GM23338 (cell line): ENCODE data around the gene CNOT6. TPM values are rescaled to one million over a fixed set of nuclear protein-coding genes. Genes with fewer than 3 reads are reported as not detected.

Source experiments
- ATAC-seq: fragments of 200-7000 bp; cut with Tn5 transposase; 3 replicates; pipeline ENCODE4 v1.9.1; 2020
- DNase-seq: peaks from one replicate; pipeline ENCODE4 v3.0.0-alpha.2; 2015; ENCODE audit warnings: low spot score
- H2AFZ ChIP-seq: fragments of 200-600 bp; sonication (generic); 2 replicates; pipeline ENCODE4 v1.8.0; 2016; ENCODE audit warnings: antibody characterized with exemption, mild to moderate bottlenecking, moderate library complexity
- H3F3A ChIP-seq: fragments of 200-600 bp; sonication (generic); replicated peaks from 2 replicates; pipeline ENCODE4 v1.8.0; 2017; ENCODE audit warnings: antibody characterized with exemption, mixed run types, low read depth
- H3K27ac ChIP-seq: fragments of 200-600 bp; sonication (generic); 2 replicates; pipeline ENCODE4 v1.6.1; 2016; ENCODE audit warnings: low read depth
- H3K27me3 ChIP-seq: fragments of 200-600 bp; sonication (generic); 2 replicates; pipeline ENCODE4 v1.8.0; 2016; ENCODE audit warnings: mild to moderate bottlenecking, mixed run types, moderate library complexity; ENCODE audit not compliant: insufficient read depth
- H3K36me3 ChIP-seq: fragments of 200-600 bp; sonication (generic); 2 replicates; pipeline ENCODE4 v1.8.0; 2016; ENCODE audit warnings: mild to moderate bottlenecking; ENCODE audit not compliant: insufficient read depth
- H3K4me1 ChIP-seq: fragments of 200-600 bp; sonication (generic); 2 replicates; pipeline ENCODE4 v1.8.0; 2016; ENCODE audit warnings: mild to moderate bottlenecking, moderate library complexity; ENCODE audit not compliant: insufficient read depth
- H3K4me2 ChIP-seq: fragments of 200-600 bp; sonication (generic); 2 replicates; pipeline ENCODE4 v1.7.1; 2017; ENCODE audit warnings: mixed run types
- H3K4me3 ChIP-seq: fragments of 200-600 bp; sonication (generic); 2 replicates; pipeline ENCODE4 v1.6.1; 2016; ENCODE audit warnings: mixed run types
- H3K79me2 ChIP-seq: fragments of 200-600 bp; sonication (generic); replicated peaks from 2 replicates; pipeline ENCODE4 v1.8.0; 2017; ENCODE audit warnings: mild to moderate bottlenecking; ENCODE audit not compliant: insufficient read depth
- H3K9me2 ChIP-seq: fragments of 200-600 bp; sonication (generic); 2 replicates; pipeline ENCODE4 v1.8.0; 2017; ENCODE audit not compliant: insufficient read depth
- H4K20me1 ChIP-seq: fragments of 200-600 bp; sonication (generic); replicated peaks from 2 replicates; pipeline ENCODE4 v1.8.0; 2017; ENCODE audit warnings: mild to moderate bottlenecking; ENCODE audit not compliant: insufficient read depth
- H3K27ac Mint-ChIP-seq: 2 replicates; pipeline ENCODE4 v1.8.0; 2020; ENCODE audit warnings: inconsistent platforms, mild to moderate bottlenecking, moderate library complexity, mixed read lengths
- H3K27me3 Mint-ChIP-seq: 3 replicates; pipeline ENCODE4 v1.8.0; 2022; ENCODE audit warnings: low read depth, mild to moderate bottlenecking, moderate library complexity, mixed read lengths, inconsistent platforms; ENCODE audit not compliant: insufficient read depth, poor library complexity
- H3K36me3 Mint-ChIP-seq: 3 replicates; pipeline ENCODE4 v1.8.0; 2021; ENCODE audit warnings: low read depth, mild to moderate bottlenecking, inconsistent platforms, moderate library complexity, mixed read lengths
- H3K4me1 Mint-ChIP-seq: 3 replicates; pipeline ENCODE4 v1.8.0; 2020; ENCODE audit warnings: mild to moderate bottlenecking, inconsistent platforms, mixed read lengths
- H3K4me3 Mint-ChIP-seq: 3 replicates; pipeline ENCODE4 v1.8.0; 2021; ENCODE audit warnings: moderate library complexity, mild to moderate bottlenecking, inconsistent platforms, mixed read lengths
- H3K9me3 Mint-ChIP-seq: 3 replicates; pipeline ENCODE4 v1.8.0; 2020; ENCODE audit warnings: moderate library complexity, mild to moderate bottlenecking, inconsistent platforms, mixed read lengths
- CREB1 ChIP-seq: fragments of 250-450 bp; sonication (Bioruptor Pico); IDR thresholded peaks from 2 replicates; pipeline ENCODE4 v1.5.0; 2020; ENCODE audit warnings: low read depth, mild to moderate bottlenecking, moderate library complexity
- EZH2 ChIP-seq: fragments of 200-600 bp; sonication (generic); IDR thresholded peaks from one replicate; pipeline ENCODE4 v1.8.0; 2017; ENCODE audit warnings: antibody characterized with exemption, mild to moderate bottlenecking, low read depth; ENCODE audit not compliant: unreplicated experiment
- EZH2phosphoT487 ChIP-seq: fragments of 200-600 bp; sonication (generic); IDR thresholded peaks from one replicate; pipeline ENCODE4 v1.8.1; 2018; ENCODE audit warnings: antibody characterized with exemption; ENCODE audit not compliant: unreplicated experiment
- JUNB ChIP-seq: IDR thresholded peaks from one replicate; pipeline ENCODE4 v1.6.1; 2016; ENCODE audit warnings: antibody characterized with exemption; ENCODE audit not compliant: unreplicated experiment
- NANOG ChIP-seq: IDR thresholded peaks from 2 replicates; pipeline ENCODE4 v1.6.1; 2016; ENCODE audit warnings: antibody characterized with exemption, borderline replicate concordance
- POLR2AphosphoS5 ChIP-seq: IDR thresholded peaks from 2 replicates; pipeline ENCODE4 v1.6.1; 2016; ENCODE audit warnings: antibody characterized with exemption, low read depth
- STAT1 ChIP-seq: IDR thresholded peaks from one replicate; pipeline ENCODE4 v1.6.1; 2016; ENCODE audit warnings: antibody characterized with exemption; ENCODE audit not compliant: unreplicated experiment
- ZNF114 ChIP-seq: fragments of 250-450 bp; sonication (Bioruptor Pico); IDR thresholded peaks from 2 replicates; pipeline ENCODE4 v1.5.0; 2020; ENCODE audit warnings: mild to moderate bottlenecking, moderate library complexity
- polyA plus RNA-seq: library from polyadenylated mRNA; unstranded; fragments of >200 nt; fragmentation: Nextera tagmentation; extraction: Ambion mirVana; gene quantifications from 2 replicates; pipeline ENCODE4 v1.2.1, GENCODE V29; 2016
- total RNA-seq: library from RNA; depleted of rRNA; stranded (reverse); fragments of >200 nt; shearing (Covaris generic); gene quantifications from 2 replicates; pipeline ENCODE4 v1.2.3, GENCODE V29; 2014
- TF ChIP-seq, protein P1 (sequence below): IDR thresholded peaks from one replicate; pipeline ENCODE4 v1.6.1; 2018; ENCODE audit warnings: antibody characterized with exemption; ENCODE audit not compliant: unreplicated experiment
- TF ChIP-seq, protein P2 (sequence below), 2 experiments: fragments of 200-600 bp in 1 of 2; sonication (generic) in 1 of 2; conservative IDR thresholded peaks; 2 replicates each; pipeline versions ENCODE4 v1.5.1 to v1.6.1; 2016 to 2017; ENCODE audit warnings: antibody characterized with exemption in 2 of 2, low read depth in 2 of 2, mild to moderate bottlenecking in 2 of 2, moderate library complexity in 1 of 2

Gene CNOT6
- total and polyA plus RNA-seq, 2 experiments from 2014 or later = 14.6 to 38.7 TPM

DNA sequence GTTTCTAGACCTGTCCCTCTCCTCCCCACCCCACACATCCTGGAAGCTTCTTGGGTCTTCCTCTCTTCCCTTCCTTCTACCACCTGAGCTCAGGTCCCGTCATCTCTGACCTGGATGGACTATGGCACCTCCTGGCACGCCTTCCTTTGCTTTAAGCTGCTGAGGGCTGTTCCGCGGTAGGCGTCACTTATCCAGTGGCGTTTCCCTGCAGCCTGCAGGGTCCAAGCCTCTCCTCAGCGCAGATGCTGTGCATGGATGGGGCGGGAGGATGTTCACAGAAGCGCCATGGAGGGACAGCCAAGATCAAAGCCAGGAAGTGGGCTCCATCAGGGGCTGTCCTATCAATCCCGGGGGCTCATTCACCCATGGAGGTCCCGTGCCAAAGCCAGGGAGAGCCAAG is 23.8 kb upstream of the CNOT6 start:
- H3K9me2 ChIP-seq = no peaks in the 10 kb centered on the region
- ATAC-seq (peak; percentile 9; the same call in 1 of the 3 replicates), DNase-seq (no peak)
- TF ChIP-seq STAT1 (no peak), POLR2AphosphoS5 (no peak), EZH2phosphoT487 (no peak), EZH2 (no peak), NANOG (no peak), JUNB (no peak), ZNF114 (CRISPR knock-in tag) (no peak), CREB1 (CRISPR knock-in tag) (no peak)
- TF ChIP-seq, protein P1, sequence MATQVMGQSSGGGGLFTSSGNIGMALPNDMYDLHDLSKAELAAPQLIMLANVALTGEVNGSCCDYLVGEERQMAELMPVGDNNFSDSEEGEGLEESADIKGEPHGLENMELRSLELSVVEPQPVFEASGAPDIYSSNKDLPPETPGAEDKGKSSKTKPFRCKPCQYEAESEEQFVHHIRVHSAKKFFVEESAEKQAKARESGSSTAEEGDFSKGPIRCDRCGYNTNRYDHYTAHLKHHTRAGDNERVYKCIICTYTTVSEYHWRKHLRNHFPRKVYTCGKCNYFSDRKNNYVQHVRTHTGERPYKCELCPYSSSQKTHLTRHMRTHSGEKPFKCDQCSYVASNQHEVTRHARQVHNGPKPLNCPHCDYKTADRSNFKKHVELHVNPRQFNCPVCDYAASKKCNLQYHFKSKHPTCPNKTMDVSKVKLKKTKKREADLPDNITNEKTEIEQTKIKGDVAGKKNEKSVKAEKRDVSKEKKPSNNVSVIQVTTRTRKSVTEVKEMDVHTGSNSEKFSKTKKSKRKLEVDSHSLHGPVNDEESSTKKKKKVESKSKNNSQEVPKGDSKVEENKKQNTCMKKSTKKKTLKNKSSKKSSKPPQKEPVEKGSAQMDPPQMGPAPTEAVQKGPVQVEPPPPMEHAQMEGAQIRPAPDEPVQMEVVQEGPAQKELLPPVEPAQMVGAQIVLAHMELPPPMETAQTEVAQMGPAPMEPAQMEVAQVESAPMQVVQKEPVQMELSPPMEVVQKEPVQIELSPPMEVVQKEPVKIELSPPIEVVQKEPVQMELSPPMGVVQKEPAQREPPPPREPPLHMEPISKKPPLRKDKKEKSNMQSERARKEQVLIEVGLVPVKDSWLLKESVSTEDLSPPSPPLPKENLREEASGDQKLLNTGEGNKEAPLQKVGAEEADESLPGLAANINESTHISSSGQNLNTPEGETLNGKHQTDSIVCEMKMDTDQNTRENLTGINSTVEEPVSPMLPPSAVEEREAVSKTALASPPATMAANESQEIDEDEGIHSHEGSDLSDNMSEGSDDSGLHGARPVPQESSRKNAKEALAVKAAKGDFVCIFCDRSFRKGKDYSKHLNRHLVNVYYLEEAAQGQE = no peak
- H4K20me1 ChIP-seq = no peaks in the 10 kb centered on the region
- H3K4me3 Mint-ChIP-seq = no peak overlapping the region
- H3K4me3 ChIP-seq = no peak overlapping the region
- no peaks in the 10 kb centered on the region for H3K79me2 ChIP-seq
- no peaks in the 10 kb centered on the region for H3K27me3 ChIP-seq
- H3K27ac Mint-ChIP-seq = no peak overlapping the region
- no peaks in the 10 kb centered on the region; the same call in 1 of the 2 replicates for H3F3A ChIP-seq
- peaks cover 9% of the 10 kb centered on the region; the same call in 2 of the 3 replicates for H3K4me1 Mint-ChIP-seq
- H3K36me3 Mint-ChIP-seq = no peaks in the 10 kb centered on the region; the same call in 1 of the 3 replicates
- H2AFZ ChIP-seq = no peak overlapping the region
- H3K4me2 ChIP-seq = no peak overlapping the region
- H3K27ac ChIP-seq = no peak overlapping the region
- H3K27me3 Mint-ChIP-seq = peaks cover 5% of the 10 kb centered on the region
- no peaks in the 10 kb centered on the region for H3K4me1 ChIP-seq
- no peaks in the 10 kb centered on the region for H3K9me3 Mint-ChIP-seq
- H3K36me3 ChIP-seq = no peaks in the 10 kb centered on the region

DNA sequence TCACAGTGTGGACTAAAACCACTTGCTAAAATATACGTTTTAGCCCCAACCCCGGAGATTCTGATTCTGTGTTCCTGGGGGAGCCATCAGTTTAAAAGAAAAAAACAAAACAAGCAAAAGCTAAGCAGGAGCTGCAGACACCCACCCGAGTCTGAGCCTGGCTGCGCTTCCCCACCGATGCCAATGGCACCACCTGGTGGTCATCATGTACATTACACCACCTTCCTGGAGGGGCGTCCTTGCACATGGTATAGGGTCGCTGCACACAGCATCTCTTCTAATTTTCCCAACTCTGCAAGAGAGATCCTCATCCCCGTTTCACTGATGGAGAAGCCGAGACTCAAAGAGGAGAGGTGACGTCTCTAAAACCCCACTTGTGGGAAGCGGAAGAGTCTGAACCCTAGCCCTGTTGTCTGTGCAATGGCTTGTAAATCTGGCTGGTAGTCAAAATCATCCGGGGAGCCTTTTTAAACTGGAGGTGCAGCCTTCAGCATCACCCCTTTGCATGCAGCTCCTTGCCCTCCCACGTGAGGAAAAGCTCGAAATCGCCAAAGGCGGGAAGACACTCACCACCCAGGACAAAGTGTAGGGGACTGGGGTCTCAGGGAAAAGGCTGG is 23.1 kb upstream of the CNOT6 start:
- peaks cover 9% of the 10 kb centered on the region; the same call in 2 of the 3 replicates for H3K4me1 Mint-ChIP-seq
- TF ChIP-seq, protein P2, sequence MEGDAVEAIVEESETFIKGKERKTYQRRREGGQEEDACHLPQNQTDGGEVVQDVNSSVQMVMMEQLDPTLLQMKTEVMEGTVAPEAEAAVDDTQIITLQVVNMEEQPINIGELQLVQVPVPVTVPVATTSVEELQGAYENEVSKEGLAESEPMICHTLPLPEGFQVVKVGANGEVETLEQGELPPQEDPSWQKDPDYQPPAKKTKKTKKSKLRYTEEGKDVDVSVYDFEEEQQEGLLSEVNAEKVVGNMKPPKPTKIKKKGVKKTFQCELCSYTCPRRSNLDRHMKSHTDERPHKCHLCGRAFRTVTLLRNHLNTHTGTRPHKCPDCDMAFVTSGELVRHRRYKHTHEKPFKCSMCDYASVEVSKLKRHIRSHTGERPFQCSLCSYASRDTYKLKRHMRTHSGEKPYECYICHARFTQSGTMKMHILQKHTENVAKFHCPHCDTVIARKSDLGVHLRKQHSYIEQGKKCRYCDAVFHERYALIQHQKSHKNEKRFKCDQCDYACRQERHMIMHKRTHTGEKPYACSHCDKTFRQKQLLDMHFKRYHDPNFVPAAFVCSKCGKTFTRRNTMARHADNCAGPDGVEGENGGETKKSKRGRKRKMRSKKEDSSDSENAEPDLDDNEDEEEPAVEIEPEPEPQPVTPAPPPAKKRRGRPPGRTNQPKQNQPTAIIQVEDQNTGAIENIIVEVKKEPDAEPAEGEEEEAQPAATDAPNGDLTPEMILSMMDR (conservative IDR thresholded peaks at IDR 0.05; ENCODE audit: low read depth in 2 of 2) = peak; percentile 93 to 98
- TF ChIP-seq EZH2 (no peak), ZNF114 (CRISPR knock-in tag) (no peak)

More for the DNA sequence above, 23.1 kb upstream of the CNOT6 start:
- H3K9me3 Mint-ChIP-seq = no peaks in the 10 kb centered on the region
- H3K27ac Mint-ChIP-seq = no peak overlapping the region
- Histone ChIP-seq H3K9me2 (no peaks in the 10 kb centered on the region), H3K27ac (no peak overlapping the region), H3K4me2 (no peak overlapping the region), H3K4me3 (no peak overlapping the region), H3F3A (no peaks in the 10 kb centered on the region; the same call in 1 of the 2 replicates), H3K36me3 (no peaks in the 10 kb centered on the region), H3K79me2 (no peaks in the 10 kb centered on the region), H4K20me1 (no peaks in the 10 kb centered on the region), H2AFZ (peak overlapping the region; percentile 82; the same call in 1 of the 2 replicates), H3K4me1 (no peaks in the 10 kb centered on the region), H3K27me3 (no peaks in the 10 kb centered on the region)
- H3K4me3 Mint-ChIP-seq = no peak overlapping the region
- H3K36me3 Mint-ChIP-seq = no peaks in the 10 kb centered on the region; the same call in 1 of the 3 replicates
- DNase-seq (peak; percentile 76), ATAC-seq (peak; percentile 87)
- peaks cover 5% of the 10 kb centered on the region for H3K27me3 Mint-ChIP-seq
